ENCODE data around the gene GPC4. TPM values are rescaled to one million over a fixed set of nuclear protein-coding genes. Genes with fewer than 3 reads are reported as not detected.

GPC4 gene
- total and polyA plus RNA-seq, 2 experiments from 2014 or later = 124 to 183 TPM

DNA sequence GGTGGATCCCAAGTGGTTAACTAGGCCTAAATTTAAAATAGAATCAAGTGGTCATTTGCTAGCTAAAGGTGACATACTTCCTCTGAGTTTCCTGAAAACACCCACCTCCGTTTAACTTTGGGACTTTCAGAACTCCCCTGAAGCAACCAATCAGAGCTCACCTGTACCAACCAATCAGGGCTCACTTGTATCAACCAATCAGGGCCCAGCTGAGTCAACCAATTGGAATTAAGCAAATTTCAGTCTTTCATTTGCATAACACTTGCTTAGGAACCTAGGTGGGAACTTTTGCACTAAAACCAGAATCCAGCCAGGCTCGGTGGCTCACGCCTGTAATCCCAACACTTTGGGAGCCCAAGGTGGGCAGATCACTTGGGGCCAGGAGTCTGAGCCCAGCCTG is 15.9 kb downstream of the GPC4 start:
- H3K79me2 ChIP-seq (replicated peaks; ENCODE audit: insufficient read depth) = peaks cover 100% of the 10 kb centered on the region
- H3K4me2 ChIP-seq = no peak overlapping the region
- H3K36me3 ChIP-seq (ENCODE audit: insufficient read depth) = no peaks in the 10 kb centered on the region
- H3K27ac ChIP-seq (ENCODE audit: low read depth) = no peak overlapping the region
- no peak overlapping the region for H2AFZ ChIP-seq
- TF ChIP-seq REST (IDR thresholded peaks at IDR 0.05; ENCODE audit: unreplicated experiment) (no peak), ZNF114 (CRISPR knock-in tag; IDR thresholded peaks at IDR 0.05) (no peak), EZH2phosphoT487 (IDR thresholded peaks at IDR 0.05; ENCODE audit: unreplicated experiment) (no peak), EZH2 (IDR thresholded peaks at IDR 0.05; ENCODE audit: low read depth, unreplicated experiment) (no peak), CTCF (conservative IDR thresholded peaks at IDR 0.05; ENCODE audit: low read depth in 2 of 2) (no peak), ZNF462 (CRISPR knock-in tag; IDR thresholded peaks at IDR 0.05) (no peak), NANOG (IDR thresholded peaks at IDR 0.05; ENCODE audit: borderline replicate concordance) (no peak), STAT1 (IDR thresholded peaks at IDR 0.05; ENCODE audit: unreplicated experiment) (no peak), ZNF331 (CRISPR knock-in tag; IDR thresholded peaks at IDR 0.05; ENCODE audit: low read depth) (no peak), CREB1 (CRISPR knock-in tag; IDR thresholded peaks at IDR 0.05; ENCODE audit: low read depth) (no peak), JUNB (IDR thresholded peaks at IDR 0.05; ENCODE audit: unreplicated experiment) (no peak), POLR2AphosphoS5 (IDR thresholded peaks at IDR 0.05; ENCODE audit: low read depth) (no peak)
- TF ChIP-seq, protein P1, sequence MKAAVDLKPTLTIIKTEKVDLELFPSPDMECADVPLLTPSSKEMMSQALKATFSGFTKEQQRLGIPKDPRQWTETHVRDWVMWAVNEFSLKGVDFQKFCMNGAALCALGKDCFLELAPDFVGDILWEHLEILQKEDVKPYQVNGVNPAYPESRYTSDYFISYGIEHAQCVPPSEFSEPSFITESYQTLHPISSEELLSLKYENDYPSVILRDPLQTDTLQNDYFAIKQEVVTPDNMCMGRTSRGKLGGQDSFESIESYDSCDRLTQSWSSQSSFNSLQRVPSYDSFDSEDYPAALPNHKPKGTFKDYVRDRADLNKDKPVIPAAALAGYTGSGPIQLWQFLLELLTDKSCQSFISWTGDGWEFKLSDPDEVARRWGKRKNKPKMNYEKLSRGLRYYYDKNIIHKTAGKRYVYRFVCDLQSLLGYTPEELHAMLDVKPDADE (IDR thresholded peaks at IDR 0.05) = no peak
- no peak overlapping the region for H3K4me3 Mint-ChIP-seq
- peaks cover 57% of the 10 kb centered on the region for H3K36me3 Mint-ChIP-seq (ENCODE audit: low read depth)
- DNase-seq (ENCODE audit: low spot score) (peak; percentile 32), ATAC-seq (no peak)
- H4K20me1 ChIP-seq (replicated peaks; ENCODE audit: insufficient read depth) = peaks cover 24% of the 10 kb centered on the region
- peaks cover 15% of the 10 kb centered on the region for H3K4me1 ChIP-seq (ENCODE audit: insufficient read depth)
- no peaks in the 10 kb centered on the region for H3K9me3 Mint-ChIP-seq
- H3K27ac Mint-ChIP-seq = no peak overlapping the region
- no peak overlapping the region for H3K4me3 ChIP-seq
- H3K27me3 Mint-ChIP-seq (ENCODE audit: insufficient read depth, low read depth, poor library complexity) = peaks cover 3% of the 10 kb centered on the region
- no peaks in the 10 kb centered on the region for H3F3A ChIP-seq (replicated peaks; ENCODE audit: low read depth)
- H3K4me1 Mint-ChIP-seq = peaks cover 26% of the 10 kb centered on the region
- H3K9me2 ChIP-seq (ENCODE audit: insufficient read depth) = no peaks in the 10 kb centered on the region
- H3K27me3 ChIP-seq (ENCODE audit: insufficient read depth) = no peaks in the 10 kb centered on the region

Data from GM23338 (cell line).